Left lobe of liver (tissue), 2 donors: ENCODE results near the gene C10orf143. TPM values are rescaled to one million over a fixed set of nuclear protein-coding genes. Genes with fewer than 3 reads are reported as not detected.
A peak's percentile ranks its signal among the peaks of the same experiment; 100 is the strongest.
"Not testable (repeated sequence)": the region's sequence is repeated elsewhere in the genome, so short reads cannot be mapped to it uniquely, and the experiment has no call there.

Experiments
- ATAC-seq: fragments of 200-7000 bp; cut with Tn5 transposase; one replicate; pipeline ENCODE4 v1.9.1; 2020; ENCODE audit warnings: mild to moderate bottlenecking, moderate library complexity
- DNase-seq: peaks from one replicate; pipeline ENCODE4 v3.0.0-alpha.2; 2020; ENCODE audit warnings: low spot score
- total RNA-seq: library from RNA; stranded (reverse); gene quantifications from one replicate; pipeline ENCODE4 v1.2.1, GENCODE V29; 2021
- donor health status: DM: no; HTN: no; CAD: no; lungs with moderate emphysema.
- donor health status: DM: no; HTN: yes; CAD: no.

The C10orf143 gene
- total RNA-seq, 1 donor from 2014 or later: 2.9 TPM

DNA sequence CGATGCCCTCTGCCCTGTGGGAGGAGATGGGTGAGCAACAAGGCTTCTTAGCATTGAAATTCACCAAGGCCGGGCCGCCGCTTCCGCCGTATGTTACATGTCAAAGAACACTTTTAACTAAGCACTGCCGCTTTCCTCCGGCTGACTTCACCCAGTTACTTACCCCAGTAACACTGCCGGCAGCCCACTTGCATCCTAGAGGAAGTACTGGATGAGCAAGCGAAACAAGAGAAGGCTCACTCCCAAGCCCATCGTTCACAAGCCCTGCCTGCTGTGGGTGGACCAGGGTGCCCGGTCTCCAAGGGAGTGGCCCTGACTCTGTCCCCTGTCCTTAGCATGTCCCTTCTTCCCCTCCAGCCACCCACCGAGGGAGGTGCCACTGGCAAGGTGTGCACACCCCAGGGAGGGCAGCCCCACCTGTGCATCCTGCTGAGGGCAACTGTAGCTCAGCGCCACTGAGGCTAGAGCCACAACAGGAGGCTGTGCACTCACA is 73.4 kb downstream of the C10orf143 start:
- no peak for ATAC-seq
- DNase-seq: no peak

DNA sequence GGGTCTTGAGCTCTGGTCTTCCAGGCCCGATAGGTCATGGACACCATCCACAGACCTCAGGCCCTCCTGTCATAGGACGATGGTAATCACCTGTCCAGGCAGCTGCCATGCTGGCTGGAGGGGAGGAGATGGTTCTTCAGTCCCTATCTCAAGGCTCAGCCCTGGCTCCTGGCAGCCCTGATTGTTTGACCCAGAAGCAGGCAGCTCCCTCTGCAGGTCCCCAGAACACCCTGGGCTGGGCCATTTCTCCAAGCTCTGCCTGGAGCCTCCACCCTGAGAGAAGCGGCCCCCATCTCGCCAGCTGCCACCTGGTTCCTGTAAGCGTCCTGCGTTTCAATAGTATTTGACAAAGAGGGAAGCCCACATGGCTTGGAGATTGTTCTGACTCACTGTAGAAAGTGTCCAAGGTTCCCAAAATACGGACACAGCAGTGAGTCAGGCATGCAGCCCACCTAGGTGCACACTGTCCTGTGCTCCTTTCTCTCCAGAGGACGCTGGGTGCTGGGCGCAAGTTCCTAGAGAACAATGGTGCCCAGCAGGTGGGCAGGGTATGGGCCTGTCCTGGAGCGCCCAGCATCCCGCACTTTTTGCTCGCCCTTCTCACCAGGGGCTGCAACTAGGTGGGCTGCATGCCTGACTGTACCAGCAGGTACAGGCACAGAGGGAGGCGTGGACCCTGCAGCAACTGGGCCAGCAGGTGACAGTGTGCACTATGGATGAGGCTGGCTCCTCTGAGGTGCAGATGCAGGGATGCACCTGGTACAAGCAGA is 74.1 kb downstream of the C10orf143 start:
- no peak for ATAC-seq

DNA sequence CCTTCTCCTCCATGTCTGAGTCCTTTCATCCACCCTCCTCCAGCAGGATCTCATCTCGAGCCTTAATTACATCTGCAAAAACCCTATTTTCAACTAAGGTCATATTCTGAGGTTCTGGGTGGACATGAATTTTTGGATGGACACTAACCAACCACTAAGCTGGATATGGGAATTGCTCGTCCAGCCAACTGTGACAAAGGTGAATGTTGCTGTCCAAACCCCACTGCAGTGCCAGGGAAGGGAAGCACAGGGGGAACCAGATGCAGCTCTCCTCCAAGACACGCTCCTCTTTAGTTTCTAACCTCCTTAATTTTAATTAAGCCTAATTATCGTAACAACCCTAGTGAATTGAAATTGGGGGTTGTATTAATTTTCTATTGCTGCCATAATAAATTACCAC is 81.4 kb downstream of the C10orf143 start:
- DNase-seq (no peak), ATAC-seq (no peak)

More for the DNA sequence above, 74.1 kb downstream of the C10orf143 start:
- DNase-seq: no peak

DNA sequence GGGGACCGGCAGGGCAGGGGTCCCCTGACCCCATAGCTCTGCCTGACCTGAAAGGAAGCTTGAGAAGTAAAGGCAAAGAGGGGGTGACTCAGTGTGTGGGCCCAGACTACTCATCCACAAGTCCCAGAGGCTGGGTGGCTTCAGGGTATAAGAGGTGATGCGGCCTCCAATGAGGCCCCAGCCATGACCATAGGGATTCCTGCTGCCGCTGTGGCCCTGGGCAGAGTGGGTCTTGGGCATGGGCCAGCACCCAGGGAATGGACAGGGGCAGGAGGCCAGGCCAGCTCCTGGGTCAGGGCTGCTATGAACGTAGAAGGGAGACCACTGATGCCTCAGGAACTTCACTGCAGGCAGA is 82.2 kb downstream of the C10orf143 start:
- DNase-seq: no peak
- no peak for ATAC-seq

DNA sequence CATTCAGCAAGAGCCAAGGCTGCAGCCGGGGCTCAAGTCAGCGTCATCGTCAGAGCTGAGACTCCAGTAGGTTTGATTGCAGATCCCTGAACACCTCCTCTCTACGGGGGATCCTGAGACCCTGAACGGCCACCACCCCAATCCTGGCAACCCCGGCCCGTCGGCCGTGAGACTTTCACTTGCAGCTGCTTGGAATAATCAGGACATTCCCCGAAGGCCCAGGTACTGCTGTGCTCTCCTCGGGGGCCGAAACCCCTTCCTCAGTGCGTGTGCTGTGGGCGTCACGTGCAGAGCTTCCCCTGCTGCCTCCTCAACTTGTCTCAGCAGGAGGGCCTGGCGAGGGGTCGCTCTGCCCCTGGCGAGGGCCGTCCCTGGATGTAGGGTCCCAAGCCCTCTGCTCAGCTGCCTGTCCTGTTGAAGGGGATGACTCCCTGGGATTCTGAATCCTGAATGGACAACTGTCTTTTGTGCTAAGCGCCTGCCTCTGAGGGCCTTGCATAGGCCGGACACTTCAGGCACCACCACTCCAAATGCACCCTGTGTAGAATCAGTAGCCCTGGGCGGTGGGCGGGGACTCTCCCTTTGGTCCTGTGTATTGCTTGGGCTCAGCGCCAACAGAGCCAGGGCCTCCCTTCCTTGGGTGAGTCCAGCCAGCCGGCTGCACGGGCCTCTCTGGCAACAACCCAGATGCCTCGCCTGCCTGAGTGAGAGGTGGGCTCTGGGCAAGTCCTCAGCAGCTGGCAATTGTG is 82.7 kb downstream of the C10orf143 start:
- ATAC-seq: no peak
- no peak for DNase-seq

DNA sequence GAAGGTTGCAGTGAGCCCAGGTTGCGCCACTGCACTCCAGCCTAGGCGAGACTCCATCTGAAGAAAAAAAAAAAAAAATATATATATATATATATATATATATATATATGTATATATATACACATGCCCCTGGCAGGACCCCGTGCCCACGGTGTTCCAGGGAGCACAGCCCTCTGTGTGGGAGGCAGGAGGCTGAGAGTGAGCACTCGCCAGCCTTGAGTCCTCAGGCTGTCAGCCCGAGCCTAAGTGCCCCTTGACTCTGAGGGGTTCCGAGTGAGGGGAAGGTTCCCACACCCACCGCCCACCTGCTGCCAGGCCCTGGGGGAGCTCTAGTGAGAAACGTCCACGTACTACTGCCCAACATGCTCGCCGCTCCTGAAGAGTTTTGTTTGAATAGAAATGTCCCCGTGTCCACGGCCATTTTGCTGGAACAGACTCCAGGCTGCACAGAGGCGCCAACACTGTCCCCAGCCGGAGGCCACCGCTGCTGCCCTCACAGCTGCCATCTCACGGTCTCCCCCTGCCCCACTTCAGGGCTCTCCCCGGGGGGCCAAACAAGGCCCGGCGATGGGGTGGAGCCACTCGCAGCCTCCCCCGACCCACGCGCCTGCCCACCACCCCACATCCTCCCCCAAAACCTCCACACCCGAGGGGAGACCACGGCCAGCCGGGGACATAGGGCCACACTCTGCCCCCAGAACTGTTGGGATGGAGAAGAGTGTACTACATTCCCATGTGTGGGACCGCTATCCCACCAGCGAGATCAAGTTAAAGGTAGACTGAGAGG is 83.8 kb downstream of the C10orf143 start:
- ATAC-seq (no peak), DNase-seq (no peak)

DNA sequence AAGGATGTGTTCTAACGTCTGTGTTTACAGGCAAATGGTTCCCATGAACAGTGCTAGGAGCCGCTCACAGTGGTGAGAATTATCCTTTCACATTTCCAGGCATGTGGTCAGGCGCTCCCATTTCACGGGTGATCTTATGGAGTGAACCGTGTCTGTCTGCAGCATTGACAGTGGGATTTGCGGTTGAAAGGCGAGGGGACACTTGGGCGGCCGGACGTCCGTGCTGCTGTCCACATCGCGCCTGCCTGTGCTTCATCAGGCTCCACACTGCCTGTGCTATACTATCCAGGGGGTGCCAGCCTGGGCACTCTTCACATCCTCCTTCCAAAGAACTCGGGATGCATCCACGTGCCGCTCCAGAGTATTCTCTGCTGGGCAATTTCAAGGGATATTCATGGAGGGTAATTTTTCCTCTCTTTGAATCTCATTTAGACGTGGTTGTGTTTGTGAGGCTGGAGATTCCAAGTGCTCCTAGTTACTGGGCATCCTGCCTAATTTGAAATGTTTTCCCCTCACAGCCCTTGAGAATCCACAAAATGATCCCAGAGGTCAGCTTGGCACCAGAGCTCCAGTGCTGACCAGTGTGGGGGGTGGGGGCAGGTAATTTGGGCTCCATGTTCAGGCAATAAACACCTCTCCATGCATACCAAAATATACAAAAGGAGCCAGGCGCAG is 84.7 kb downstream of the C10orf143 start:
- no peak for DNase-seq

DNA sequence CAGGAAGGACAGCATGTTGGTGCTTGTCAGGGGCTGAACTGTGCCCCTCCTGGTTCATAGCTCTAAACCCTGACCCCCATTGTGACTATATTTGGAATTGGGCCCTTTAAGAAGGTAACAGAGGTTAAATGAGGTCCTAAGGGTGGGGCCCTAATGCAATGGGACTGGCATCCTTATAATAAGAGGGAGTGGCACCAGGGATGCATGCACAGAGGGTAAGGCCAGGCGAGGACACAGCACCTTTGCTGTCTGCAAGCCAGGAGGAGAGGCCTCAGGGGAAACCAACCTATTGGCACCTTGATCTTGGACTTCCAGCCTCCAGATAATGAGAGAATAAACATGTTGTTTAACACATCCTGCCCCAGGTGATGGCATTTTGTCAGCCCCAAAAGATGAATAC is 85.3 kb downstream of the C10orf143 start:
- no peak for DNase-seq
- no peak for ATAC-seq

More for the DNA sequence above, 84.7 kb downstream of the C10orf143 start:
- no peak for ATAC-seq

DNA sequence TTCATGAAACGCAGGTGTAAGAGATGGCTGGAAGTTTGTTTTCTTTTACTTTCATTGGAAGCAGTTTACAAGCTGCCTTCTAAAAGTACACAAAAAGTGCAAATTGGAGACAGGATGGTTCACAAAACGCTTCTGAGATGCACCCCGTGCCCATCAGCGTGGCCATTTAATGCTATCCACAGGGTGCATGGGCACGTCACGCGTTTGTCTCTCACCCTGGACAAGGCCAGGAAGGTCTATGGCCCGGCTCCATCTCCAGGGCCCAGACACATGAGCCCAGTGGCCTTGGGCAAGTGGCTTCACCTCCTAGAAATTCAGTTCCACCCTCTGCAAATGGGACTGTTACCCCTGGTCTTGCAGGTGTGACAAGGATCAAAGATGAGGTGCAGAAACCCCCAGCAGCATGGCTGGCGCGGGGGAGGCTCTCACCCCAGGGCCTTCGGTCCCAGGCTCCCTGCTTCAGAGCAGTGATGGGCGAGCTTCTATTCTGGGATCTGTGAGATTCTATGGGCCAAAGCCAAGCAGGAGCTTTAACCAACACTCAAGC is 85.8 kb downstream of the C10orf143 start:
- ATAC-seq: no peak
- no peak for DNase-seq

DNA sequence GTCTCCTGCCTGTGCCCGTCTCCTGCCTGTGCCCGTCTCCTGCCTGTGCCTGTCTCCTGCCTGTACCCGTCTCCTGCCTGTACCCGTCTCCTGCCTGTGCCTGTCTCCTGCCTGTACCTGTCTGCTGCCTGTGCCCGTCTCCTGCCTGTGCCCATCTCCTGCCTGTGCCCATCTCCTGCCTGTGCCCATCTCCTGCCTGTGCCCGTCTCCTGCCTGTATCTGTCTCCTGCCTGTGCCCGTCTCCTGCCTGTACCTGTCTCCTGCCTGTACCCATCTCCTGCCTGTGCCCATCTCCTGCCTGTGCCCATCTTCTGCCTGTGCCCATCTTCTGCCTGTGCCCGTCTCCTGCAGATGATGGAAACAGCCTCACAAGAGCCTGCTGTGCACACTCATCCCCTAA is 86.3 kb downstream of the C10orf143 start:
- DNase-seq, ATAC-seq: not testable (repeated sequence)

DNA sequence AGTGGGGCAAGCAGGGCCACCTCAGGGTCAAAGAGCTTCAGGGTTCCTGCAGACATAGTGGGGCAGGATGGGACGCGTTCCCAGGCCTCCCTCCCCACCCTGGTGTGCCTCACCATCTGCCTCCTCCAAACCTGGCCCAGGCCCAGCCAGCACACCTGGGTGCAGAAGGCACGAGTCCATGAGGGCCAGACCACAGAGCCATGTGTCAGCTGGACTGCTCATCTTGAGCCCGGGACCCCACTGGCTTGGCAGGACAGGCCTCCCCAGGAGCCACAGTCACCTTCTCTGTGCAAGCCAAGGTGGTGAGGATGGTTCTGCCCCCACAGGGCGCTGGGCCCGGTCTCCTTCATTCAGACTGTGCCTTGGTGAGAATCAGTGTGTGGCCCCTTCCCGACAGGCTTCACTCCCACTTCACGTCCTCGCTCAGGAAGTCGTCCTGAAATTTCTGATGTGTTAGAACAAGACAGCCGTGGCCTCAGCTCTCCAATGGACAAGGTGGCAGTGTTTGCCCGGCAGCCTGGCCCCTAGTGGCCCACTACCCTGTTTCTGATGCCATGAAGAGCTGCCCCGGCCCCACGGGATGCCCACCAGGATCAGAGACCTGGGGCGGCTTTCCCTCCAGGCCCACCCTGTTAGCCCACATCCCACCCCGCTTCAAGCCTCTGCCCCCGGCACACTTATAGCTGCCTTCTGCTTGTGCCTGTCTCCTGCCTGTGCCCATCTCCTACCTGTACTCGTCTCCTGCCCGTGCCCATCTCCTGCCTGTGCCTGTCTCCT is 87.0 kb downstream of the C10orf143 start:
- no peak for ATAC-seq
- DNase-seq: no peak

DNA sequence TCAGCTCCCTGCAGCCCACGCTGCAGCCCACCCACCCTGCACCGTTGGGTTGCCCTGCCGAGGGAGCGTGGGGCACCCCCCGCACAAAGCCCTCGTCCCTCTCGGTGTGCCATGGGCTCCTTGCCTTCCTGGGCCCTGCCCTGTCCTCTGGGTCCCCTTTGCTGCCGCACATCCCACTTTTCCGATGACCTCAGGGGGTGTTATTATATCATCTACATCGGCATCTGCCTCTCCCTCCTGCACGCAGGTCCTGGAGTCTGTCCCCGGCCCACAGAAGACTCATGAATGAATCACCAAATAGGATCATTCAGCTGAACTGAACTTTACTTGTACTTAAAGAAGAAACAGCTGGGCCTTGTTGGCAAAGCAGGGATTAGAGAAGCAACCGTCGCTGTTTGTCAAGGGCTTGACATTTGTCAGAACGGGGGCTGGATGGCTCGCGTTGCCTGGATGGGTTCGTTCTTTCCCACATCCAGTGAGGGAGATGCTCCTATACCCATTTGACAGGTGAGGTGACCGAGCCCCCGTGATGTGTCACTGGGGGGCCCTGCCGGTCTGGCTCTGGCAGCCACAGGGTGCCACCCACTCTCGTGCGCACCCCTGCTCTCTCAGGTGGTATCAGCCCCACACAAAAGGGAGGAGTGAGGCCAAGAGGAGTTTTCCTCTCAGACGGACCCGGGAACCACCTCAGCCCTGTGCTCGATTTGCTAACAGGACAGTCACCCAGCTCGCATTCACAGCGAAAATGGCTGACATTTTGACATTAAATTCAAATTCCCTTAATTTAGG is 87.9 kb downstream of the C10orf143 start:
- no peak for ATAC-seq
- DNase-seq: peak; percentile 29

DNA sequence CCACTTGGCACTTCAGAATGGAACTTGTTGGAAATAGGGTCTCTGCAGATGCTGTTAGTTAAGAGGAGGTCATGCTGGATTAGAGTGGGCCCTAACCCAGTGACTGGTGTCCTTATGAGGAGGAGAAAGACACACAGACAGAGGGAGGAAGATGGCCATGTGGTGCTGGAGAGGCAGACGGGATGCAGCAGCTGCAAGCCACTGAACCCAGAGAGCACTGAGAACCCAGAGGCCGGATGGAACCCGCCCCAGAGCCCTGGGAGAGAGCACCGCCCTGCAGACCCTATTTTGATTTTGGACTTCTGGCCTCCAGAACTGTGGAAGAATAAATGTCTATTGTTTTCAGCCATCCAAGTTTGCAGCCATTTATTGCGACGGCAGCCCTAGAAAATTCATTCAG is 88.5 kb downstream of the C10orf143 start:
- no peak for ATAC-seq
- peak; percentile 14 for DNase-seq

DNA sequence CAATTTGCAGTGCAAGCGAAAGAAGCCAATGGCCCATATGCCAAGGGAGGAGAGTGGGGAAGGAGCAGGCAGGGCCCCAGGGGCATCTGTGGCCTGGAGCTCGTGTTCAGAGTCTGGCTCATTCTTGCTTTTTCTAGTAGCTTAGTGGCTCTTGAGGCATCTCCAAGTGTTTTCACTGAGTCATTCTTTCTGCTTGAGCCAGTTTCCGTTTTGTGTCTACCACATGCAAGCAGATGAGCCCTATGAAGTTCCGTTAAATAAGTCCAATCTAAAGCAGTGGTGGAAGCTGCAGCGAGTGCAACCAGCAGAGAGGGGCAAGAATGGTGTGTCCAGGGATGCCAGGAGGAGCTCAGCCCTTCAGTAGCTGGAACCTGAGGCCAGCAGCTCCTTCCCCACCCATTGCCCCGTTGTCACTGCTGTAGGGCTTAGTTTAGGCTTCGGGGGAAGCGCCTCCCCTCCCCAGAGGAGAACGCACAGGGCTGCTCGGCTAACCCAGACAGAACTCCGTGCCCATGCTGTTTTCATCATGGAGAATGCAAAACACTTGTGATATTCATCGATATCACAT is 89.2 kb downstream of the C10orf143 start:
- DNase-seq (no peak), ATAC-seq (no peak)

DNA sequence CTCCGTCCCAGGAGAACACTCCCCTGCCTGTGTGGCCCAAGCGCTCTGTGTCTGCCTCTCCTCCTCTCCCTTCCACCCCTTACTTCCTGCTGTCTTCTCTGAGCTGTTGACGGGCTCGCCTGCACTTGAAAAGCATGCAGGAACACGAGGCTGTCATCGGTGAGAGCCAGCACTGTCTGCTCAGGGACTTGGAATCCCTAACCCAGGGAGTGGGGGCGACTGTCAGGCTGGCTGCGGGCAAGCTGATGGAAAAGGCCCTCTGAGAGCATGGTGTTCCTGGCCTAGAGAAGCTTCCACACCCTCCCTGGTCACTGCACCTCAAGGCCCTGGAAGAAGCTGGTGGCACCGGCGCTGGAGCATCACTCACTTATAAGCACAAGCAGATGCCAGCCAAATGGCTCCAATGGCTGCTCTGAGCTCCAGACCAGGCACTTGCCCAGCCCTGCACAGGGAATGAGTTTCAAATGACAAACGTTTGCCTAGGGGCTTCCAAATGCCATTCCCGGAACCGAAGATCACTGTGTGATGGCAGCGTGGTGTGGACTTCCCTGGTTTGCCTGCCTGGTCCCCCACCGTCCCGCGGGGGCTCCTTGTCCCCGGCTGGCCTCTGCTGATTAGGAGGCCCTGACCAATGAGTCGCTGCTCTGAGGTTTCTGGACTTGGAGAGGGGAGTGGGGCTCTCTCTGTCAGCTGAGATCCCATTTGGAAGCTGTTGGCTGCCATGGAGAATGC is 89.8 kb downstream of the C10orf143 start:
- ATAC-seq: no peak
- peak; percentile 30 for DNase-seq

DNA sequence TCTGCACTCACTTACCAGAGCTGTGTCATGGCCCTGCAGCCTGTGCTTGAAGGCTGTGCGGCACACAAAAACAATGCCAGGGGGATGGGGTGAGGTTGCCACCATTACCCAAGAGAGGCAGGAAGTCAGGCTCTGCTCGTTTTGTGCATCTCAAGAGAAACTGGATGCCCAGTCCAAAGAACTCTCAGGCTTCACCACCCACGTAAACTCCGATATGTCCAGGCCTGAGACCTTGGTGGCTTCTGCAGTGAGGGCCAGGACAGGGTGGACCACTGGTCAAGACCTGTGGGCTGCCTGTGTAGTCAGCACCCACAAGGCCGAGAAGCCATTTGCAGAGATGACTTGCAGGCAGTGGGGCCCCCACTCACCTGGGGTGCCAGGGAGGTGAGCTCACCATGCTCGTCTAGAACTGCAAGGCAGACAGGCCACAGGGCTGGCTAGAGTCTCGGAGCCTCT is 91.9 kb downstream of the C10orf143 start:
- DNase-seq (no peak), ATAC-seq (no peak)

DNA sequence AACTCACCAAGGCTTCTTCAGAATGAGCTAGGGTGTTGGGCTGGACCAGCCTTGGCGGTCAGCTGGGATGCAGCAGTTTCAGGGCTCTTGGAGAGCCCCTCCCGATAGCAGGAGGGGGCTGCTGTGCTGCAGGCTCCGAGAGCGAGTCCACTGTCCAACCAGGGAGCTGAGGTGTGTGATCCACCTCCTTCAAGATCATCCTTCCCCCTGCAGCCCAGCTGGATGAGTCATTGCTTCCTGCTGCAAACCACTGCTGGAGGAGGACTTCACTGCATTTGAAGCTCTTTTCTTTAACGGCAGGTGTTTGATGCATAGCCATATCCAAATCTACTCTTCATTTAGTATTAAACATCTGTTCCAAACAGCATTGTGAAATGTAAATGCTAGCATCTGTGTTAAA is 92.4 kb downstream of the C10orf143 start:
- DNase-seq: no peak
- no peak for ATAC-seq

DNA sequence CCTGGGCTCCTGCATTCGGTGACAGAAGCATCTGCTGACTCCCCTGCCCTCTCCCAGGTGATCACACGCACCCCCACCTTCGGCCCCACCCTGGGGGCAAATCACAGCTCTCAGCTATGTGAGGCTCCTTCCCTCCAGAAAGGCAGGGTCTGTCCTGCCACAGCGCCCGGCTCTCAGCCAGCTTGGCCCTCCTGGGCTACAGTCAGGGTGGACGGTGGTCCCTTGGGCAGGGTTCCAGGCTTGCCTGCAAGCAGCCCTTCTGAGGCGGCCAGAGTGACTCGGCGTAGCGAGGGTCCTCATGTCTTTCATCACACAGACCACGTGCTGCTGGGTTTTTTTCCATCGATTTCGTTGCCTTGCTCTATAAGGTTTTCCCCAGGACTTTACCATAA is 93.0 kb downstream of the C10orf143 start:
- ATAC-seq (no peak), DNase-seq (no peak)
